HepG2 (cell line): Measurements from ENCODE around the gene RASA2. TPM values are rescaled to one million over a fixed set of nuclear protein-coding genes. Genes with fewer than 3 reads are reported as not detected.

ENCODE experiments used
- DNMT3B ChIP-seq: conservative IDR thresholded peaks from 2 replicates; pipeline ENCODE4 v1.6.1; 2016; ENCODE audit warnings: missing biosample characterization, control low read depth
- FOSL2 ChIP-seq: sonication (generic); formaldehyde crosslinking; IDR thresholded peaks from 2 replicates; pipeline ENCODE4 v1.4.0; 2020; ENCODE audit warnings: missing genetic modification reagents
- GATA4 ChIP-seq: sonication (generic); IDR thresholded peaks from 2 replicates; pipeline ENCODE4 v1.6.1; 2016; ENCODE audit warnings: antibody characterized with exemption, low read depth, borderline replicate concordance
- SP140L ChIP-seq: sonication (generic); formaldehyde crosslinking; IDR thresholded peaks from 2 replicates; pipeline ENCODE4 v1.4.0; 2020; ENCODE audit warnings: missing genetic modification reagents, borderline replicate concordance
- TFE3 ChIP-seq: IDR thresholded peaks from 2 replicates; pipeline ENCODE4 v1.6.1; 2016
- ZBTB10 ChIP-seq: sonication (generic); formaldehyde crosslinking; IDR thresholded peaks from 2 replicates; pipeline ENCODE4 v1.4.0; 2020; ENCODE audit warnings: missing genetic modification reagents, borderline replicate concordance
- ZBTB20 ChIP-seq: sonication (generic); formaldehyde crosslinking; IDR thresholded peaks from 2 replicates; pipeline ENCODE4 v1.8.1; 2023; ENCODE audit warnings: missing genetic modification reagents, low read depth, mild to moderate bottlenecking, borderline replicate concordance
- ZEB1 ChIP-seq: IDR thresholded peaks from 2 replicates; pipeline ENCODE4 v1.6.1; 2012; ENCODE audit warnings: mild to moderate bottlenecking, low read depth, inconsistent platforms; ENCODE audit not compliant: insufficient replicate concordance
- ZNF407 ChIP-seq: sonication (generic); formaldehyde crosslinking; IDR thresholded peaks from one replicate; pipeline ENCODE4 v1.5.1; 2020; ENCODE audit warnings: mild to moderate bottlenecking, missing genetic modification reagents; ENCODE audit errors: not compliant biosample characterization
- ZNF790 ChIP-seq: sonication (generic); formaldehyde crosslinking; IDR thresholded peaks from 2 replicates; pipeline ENCODE4 v1.8.0; 2022; ENCODE audit warnings: missing genetic modification reagents, mild to moderate bottlenecking, borderline replicate concordance
- polyA plus RNA-seq, 8 experiments: library from polyadenylated mRNA; depleted of rRNA in 3 of 8; stranded (reverse) in 7 of 8; unstranded in 1 of 8; fragments of >200 nt; fragmentation: Illumina TruSeq in 4 of 8; extraction: Trizol in 4 of 8; gene quantifications; 2 replicates each; pipeline versions ENCODE4 v1.2.1 to v1.2.3, GENCODE V29; 2011 to 2016; ENCODE audit warnings: low read depth in 4 of 8, missing spikeins in 1 of 8, mixed read lengths in 1 of 8; ENCODE audit not compliant: insufficient read depth in 1 of 8
- total RNA-seq, 5 experiments: library from RNA; depleted of rRNA; stranded (reverse); fragments of >200 nt; fragmentation: Illumina TruSeq; extraction: Trizol; gene quantifications; 2 replicates each; pipeline ENCODE4 v1.2.3, GENCODE V29; 2016; ENCODE audit warnings: low read depth in 1 of 5
- TF ChIP-seq, protein P1 (sequence below): sonication (generic); formaldehyde crosslinking; IDR thresholded peaks from 2 replicates; pipeline ENCODE4 v1.5.1; 2020; ENCODE audit warnings: mild to moderate bottlenecking, missing genetic modification reagents

Gene RASA2
- total and polyA plus RNA-seq, 2 of the 13 experiments (the other 11 are each of a cell fraction or from before 2014, with no cell fraction given): 5.4 to 8.5 TPM

GRCh38 chr3:141482245-141482922 is 4.4 kb upstream of the RASA2 start (continued):
- no peak for TF ChIP-seq ZBTB20 (CRISPR knock-in tag)
- TF ChIP-seq ZBTB10: no peak
- TF ChIP-seq TFE3 (CRISPR knock-in tag): 0 out of 2 replicates have a peak, but pooled peaks have one; percentile 32
- no peak for TF ChIP-seq SP140L (CRISPR knock-in tag)
- no peak for TF ChIP-seq ZNF790 (CRISPR knock-in tag)
- TF ChIP-seq DNMT3B (CRISPR knock-in tag): peak; percentile 31; the same call in 1 of the 2 replicates
- no peak for TF ChIP-seq GATA4
- TF ChIP-seq ZNF407 (CRISPR knock-in tag): no peak
- peak; percentile 95 for TF ChIP-seq FOSL2 (CRISPR knock-in tag)
- TF ChIP-seq, protein P1, sequence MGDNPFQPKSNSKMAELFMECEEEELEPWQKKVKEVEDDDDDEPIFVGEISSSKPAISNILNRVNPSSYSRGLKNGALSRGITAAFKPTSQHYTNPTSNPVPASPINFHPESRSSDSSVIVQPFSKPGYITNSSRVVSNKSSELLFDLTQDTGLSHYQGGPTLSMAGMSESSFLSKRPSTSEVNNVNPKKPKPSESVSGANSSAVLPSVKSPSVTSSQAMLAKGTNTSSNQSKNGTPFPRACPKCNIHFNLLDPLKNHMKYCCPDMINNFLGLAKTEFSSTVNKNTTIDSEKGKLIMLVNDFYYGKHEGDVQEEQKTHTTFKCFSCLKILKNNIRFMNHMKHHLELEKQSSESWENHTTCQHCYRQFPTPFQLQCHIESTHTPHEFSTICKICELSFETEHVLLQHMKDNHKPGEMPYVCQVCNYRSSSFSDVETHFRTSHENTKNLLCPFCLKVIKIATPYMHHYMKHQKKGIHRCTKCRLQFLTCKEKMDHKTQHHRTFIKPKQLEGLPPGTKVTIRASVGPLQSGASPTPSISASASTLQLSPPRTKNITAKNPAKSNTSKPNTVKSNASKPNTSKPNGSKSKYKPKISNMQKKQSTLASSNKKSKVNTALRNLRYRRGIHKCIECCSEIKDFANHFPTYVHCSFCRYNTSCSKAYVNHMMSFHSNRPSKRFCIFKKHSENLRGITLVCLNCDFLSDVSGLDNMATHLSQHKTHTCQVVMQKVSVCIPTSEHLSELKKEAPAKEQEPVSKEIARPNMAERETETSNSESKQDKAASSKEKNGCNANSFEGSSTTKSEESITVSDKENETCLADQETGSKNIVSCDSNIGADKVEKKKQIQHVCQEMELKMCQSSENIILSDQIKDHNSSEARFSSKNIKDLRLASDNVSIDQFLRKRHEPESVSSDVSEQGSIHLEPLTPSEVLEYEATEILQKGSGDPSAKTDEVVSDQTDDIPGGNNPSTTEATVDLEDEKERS (CRISPR knock-in tag): no peak
- TF ChIP-seq ZEB1: no peak
